GM12874 (cell line): ENCODE data around the gene HBQ1.

Experiments
- TF ChIP-seq, protein P1 (sequence below): IDR thresholded peaks from 2 replicates; pipeline ENCODE4 v1.5.1; 2011; ENCODE audit warnings: low read depth, mild to moderate bottlenecking, control low read depth, low read length, moderate library complexity; ENCODE audit not compliant: insufficient read depth

Gene HBQ1

DNA sequence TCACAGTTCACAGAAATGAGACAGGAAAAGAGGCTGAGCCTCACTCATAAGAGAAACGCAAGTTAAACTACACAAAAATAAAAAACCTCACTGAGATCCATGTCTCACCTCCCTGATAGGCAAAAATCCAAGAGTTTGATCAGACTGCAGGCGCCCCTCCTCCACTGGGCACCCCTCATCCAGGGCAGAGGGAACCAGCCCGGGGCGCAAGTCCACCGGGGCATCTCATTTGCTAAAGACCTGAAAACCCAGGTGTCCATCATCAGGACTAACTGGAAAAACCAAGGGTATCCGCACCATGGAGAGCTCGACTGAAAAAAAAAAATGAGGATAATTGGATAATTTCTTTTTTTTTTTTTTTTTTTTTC, 25.2 kb upstream of the HBQ1 start:
- TF ChIP-seq, protein P1, sequence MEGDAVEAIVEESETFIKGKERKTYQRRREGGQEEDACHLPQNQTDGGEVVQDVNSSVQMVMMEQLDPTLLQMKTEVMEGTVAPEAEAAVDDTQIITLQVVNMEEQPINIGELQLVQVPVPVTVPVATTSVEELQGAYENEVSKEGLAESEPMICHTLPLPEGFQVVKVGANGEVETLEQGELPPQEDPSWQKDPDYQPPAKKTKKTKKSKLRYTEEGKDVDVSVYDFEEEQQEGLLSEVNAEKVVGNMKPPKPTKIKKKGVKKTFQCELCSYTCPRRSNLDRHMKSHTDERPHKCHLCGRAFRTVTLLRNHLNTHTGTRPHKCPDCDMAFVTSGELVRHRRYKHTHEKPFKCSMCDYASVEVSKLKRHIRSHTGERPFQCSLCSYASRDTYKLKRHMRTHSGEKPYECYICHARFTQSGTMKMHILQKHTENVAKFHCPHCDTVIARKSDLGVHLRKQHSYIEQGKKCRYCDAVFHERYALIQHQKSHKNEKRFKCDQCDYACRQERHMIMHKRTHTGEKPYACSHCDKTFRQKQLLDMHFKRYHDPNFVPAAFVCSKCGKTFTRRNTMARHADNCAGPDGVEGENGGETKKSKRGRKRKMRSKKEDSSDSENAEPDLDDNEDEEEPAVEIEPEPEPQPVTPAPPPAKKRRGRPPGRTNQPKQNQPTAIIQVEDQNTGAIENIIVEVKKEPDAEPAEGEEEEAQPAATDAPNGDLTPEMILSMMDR, result no peak

DNA sequence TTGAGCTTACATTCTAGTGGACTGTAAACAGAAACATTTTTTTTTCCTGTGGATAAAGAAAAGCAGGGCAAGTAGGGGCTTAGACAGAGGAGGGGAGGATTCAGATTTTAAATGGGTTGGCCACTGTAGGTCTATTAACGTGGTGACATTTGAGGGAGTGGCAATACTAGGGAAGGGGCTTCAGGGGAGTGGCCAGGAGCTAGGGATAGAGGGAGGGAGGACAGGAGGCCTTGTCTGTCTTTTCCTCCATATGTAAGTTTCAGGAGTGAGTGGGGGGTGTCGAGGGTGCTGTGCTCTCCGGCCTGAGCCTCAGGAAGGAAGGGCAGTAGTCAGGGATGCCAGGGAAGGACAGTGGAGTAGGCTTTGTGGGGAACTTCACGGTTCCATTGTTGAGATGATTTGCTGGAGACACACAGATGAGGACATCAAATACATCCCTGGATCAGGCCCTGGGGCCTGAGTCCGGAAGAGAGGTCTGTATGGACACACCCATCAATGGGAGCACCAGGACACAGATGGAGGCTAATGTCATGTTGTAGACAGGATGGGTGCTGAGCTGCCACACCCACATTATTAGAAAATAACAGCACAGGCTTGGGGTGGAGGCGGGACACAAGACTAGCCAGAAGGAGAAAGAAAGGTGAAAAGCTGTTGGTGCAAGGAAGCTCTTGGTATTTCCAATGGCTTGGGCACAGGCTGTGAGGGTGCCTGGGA, 21.0 kb upstream of the HBQ1 start:
- TF ChIP-seq, protein P1, result no peak

DNA sequence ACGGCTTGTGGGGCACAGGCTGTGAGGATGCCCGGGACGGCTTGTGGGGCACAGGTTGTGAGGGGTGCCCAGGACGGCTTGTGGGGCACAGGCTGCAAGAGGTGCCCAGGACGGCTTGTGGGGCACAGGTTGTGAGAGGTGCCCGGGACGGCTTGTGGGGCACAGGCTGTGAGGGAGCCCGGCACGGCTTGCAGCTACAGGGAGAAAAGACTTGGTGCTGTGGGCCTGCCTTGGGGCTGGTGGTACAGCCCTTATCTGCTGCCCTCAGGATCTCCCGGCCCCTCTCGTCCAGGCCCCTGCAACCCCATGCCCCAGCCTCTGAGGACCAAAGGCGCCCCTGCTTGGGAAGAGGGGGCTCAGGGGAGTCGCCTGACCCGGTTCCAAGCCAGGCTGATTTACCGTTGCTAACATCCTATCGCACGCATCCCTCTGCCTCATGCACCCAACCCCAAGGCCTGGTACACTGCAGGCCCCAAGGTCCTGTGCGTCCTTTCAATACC, 19.5 kb upstream of the HBQ1 start:
- TF ChIP-seq, protein P1, result no peak

DNA sequence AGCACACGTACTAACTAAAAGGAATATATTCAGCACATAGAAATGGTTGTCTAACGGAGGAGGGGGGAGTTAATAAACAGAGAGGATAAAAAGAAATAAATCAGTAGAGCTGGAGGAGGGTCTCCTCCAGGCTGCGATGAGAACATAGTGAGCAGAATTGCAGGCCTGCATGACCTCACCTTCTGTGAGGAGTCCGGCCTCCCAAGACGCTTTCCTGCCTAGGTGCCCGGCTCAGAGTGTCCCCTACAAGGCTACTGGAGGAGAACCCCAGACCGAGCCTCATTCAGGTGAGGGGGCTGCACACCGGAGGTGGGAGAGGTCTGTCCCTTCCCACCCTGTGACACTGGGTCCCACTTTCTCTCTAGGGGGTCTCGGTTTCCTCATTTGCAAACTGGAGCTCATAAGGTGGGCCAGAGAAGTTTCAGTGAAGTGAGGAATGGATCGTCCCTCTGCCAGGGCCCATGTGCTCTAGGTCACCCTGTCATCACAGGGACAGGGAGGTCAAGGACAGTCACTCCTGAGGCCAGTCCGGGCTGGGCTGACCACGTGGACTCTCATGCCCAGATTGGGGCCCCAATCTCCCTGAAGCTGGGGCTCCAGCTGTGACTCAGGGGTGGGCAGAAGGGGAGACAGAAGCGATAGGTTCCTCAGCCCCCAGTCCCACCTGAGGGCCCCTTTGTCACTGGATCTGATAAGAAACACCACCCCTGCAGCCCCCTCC, 17.8 kb upstream of the HBQ1 start:
- TF ChIP-seq, protein P1, result no peak

DNA sequence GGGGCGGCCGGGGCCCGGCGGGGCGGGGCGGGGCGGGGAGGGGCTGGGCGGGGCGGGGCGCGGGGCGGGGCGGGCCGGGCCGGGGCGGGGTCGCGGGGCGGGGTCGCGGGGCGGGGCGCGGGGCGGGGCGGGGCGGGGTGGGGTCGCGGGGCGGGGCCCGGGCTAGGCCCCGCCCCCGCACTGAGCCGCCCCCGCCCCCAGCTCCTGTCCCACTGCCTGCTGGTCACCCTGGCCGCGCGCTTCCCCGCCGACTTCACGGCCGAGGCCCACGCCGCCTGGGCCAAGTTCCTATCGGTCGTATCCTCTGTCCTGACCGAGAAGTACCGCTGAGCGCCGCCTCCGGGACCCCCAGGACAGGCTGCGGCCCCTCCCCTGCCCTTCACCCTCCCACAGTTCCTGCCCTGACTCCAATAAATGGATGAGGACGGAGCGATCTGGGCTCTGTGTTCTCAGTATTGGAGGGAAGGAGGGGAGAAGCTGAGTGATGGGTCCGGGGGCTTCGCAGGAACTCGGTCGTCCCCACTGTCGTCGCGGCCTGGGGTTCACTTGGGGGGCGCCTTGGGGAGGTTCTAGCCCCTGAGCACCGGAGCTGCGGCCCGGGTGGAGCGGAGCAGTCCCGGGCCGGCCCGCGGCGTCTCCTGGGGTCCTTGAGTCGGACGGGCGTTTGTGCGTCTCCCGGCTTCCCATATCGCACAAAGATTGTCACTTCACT, 15.3 kb upstream of the HBQ1 start:
- TF ChIP-seq, protein P1, result no peak

DNA sequence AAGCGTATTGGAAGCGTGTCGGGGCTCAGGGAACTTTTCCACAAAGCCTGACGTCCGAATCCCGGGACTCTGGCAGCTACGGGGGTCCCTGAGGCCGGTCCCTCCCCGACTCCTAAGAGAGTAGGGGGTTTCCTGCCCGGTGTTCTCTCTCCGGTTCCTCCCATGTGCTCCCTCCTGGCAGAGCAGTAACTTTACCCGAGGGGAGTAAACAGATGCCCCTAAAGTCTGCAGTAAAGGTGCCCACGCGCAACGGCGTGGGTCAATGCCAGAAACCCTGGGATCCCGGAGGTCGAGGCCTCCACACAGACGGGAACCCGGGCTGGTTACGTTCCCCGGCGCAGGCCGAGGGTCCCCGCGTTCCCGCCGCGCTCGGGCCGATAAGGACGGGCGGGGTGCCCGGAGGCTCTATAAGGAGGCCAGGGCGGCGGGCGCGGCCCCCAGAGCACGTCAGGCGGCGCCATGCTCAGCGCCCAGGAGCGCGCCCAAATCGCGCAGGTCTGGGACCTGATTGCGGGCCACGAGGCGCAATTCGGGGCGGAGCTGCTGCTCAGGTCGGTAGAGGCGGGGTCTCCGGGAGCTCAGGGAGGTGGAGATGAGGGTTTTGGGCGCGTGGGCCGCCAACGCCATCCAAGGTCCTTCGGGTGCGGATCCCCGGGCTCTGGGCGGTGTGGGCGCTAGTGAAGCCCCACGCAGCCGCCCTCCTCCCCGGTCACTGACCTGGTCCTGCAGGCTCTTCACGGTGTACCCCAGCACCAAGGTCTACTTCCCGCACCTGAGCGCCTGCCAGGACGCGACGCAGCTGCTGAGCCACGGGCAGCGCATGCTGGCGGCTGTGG, 14.5 kb upstream of the HBQ1 start, which contains the start of gene HBM:
Gene HBM, plus strand, starts transcription at position 440 of the 836 bp plus-strand sequence. Its CDS starts 20 bp downstream, at position 460.
- TF ChIP-seq, protein P1, result no peak
